GM12878 (cell line): ENCODE results near the gene C6orf62. TPM values are rescaled to one million over a fixed set of nuclear protein-coding genes. Genes with fewer than 3 reads are reported as not detected.
A peak's percentile ranks its signal among the peaks of the same experiment; 100 is the strongest.
"Not testable (repeated sequence)": the region's sequence is repeated elsewhere in the genome, so short reads cannot be mapped to it uniquely, and the experiment has no call there.

ENCODE experiments used
- ATAC-seq: fragments of 200-7000 bp; cut with Tn5 transposase; 3 replicates; pipeline ENCODE4 v1.9.1; 2020; ENCODE audit warnings: mild to moderate bottlenecking, moderate library complexity
- BruUV-seq: library from RNA; stranded (reverse); fragments of 400-500 nt; replicated peaks from 2 replicates; lab custom pipeline; 2021; lab: Mats Ljungman, UMichigan
- CTCF ChIA-PET: fragments of 300-600 bp; sonication (Branson Sonifier 250); formaldehyde crosslinking; extraction: SDS; loops from one replicate; lab custom pipeline; 2021; ENCODE audit warnings: inconsistent platforms; lab: Yijun Ruan, JAX
- POLR2A ChIA-PET: fragments of 350-600 bp; formaldehyde crosslinking; extraction: SDS; loops from one replicate; lab custom pipeline; 2021; ENCODE audit warnings: inconsistent platforms; lab: Charles Lee
- RAD21 ChIA-PET: fragments of 300-600 bp; sonication (Branson Sonifier 250); formaldehyde crosslinking; loops from one replicate; lab custom pipeline; 2023; ENCODE audit warnings: antibody characterized with exemption; ENCODE audit not compliant: unreplicated experiment; lab: Charles Lee
- SMC1A ChIA-PET: fragments of 300-600 bp; sonication (Branson Sonifier 250); formaldehyde crosslinking; loops from one replicate; lab custom pipeline; 2023; ENCODE audit not compliant: unreplicated experiment, uncharacterized antibody; lab: Charles Lee
- DNase-seq: peaks from one replicate; pipeline ENCODE4 v3.0.0-alpha.2; 2011; ENCODE audit warnings: low read depth, low spot score
- FAIRE-seq: peaks from 3 replicates; lab custom pipeline; 2011; peaks lifted over from hg19 to GRCh38; lab: Jason Lieb, UNC
- H2AFZ ChIP-seq: 2 replicates; pipeline ENCODE4 v1.6.0; 2011; ENCODE audit warnings: low read depth, low read length, control low read depth; ENCODE audit not compliant: control insufficient read depth
- H3K27ac ChIP-seq: 2 replicates; pipeline ENCODE4 v1.5.1; 2011; ENCODE audit warnings: control low read depth; ENCODE audit not compliant: control insufficient read depth, insufficient read depth
- H3K27me3 ChIP-seq, 2 experiments: replicated peaks in 1 of 2; 2 replicates each; pipeline versions ENCODE4 v1.6.0 to v1.6.1; 2011; ENCODE audit warnings: low read length in 1 of 2; ENCODE audit not compliant: control insufficient read depth in 2 of 2, insufficient read depth in 2 of 2
- H3K36me3 ChIP-seq, 2 experiments: 2 replicates each; pipeline ENCODE4 v1.5.1; 2011; ENCODE audit warnings: low read length in 1 of 2; ENCODE audit not compliant: control insufficient read depth in 2 of 2, insufficient read depth in 2 of 2
- H3K4me1 ChIP-seq: 2 replicates; pipeline ENCODE4 v1.6.1; 2011; ENCODE audit warnings: mild to moderate bottlenecking, low read length, moderate library complexity, mixed read lengths; ENCODE audit not compliant: control insufficient read depth, insufficient read depth
- H3K4me2 ChIP-seq: 2 replicates; pipeline ENCODE4 v1.6.0; 2011; ENCODE audit warnings: control low read depth; ENCODE audit not compliant: control insufficient read depth, insufficient read depth
- H3K4me3 ChIP-seq: fragments of 200-600 bp; sonication (generic); 2 replicates; pipeline ENCODE4 v1.5.1; 2016
- H3K79me2 ChIP-seq: 2 replicates; pipeline ENCODE4 v1.6.0; 2011; ENCODE audit warnings: low read length; ENCODE audit not compliant: control insufficient read depth, insufficient read depth
- H3K9ac ChIP-seq: 2 replicates; pipeline ENCODE4 v1.8.0; 2011; ENCODE audit warnings: low read length, control low read depth, mixed read lengths; ENCODE audit not compliant: control insufficient read depth, insufficient read depth
- H3K9me3 ChIP-seq: replicated peaks from 3 replicates; pipeline ENCODE4 v1.5.1; 2011; ENCODE audit warnings: mild to moderate bottlenecking, low read length; ENCODE audit not compliant: control insufficient read depth, insufficient read depth
- H4K20me1 ChIP-seq: 2 replicates; pipeline ENCODE4 v1.6.0; 2011; ENCODE audit not compliant: control insufficient read depth, insufficient read depth
- NFYB ChIP-seq: IDR thresholded peaks from 2 replicates; pipeline ENCODE4 v1.6.1; 2011; ENCODE audit warnings: low read depth, mild to moderate bottlenecking, low read length, improper control_type of control experiment, moderate library complexity; ENCODE audit not compliant: insufficient read depth
- RBBP5 ChIP-seq: fragments of 200-600 bp; sonication (generic); conservative IDR thresholded peaks from 2 replicates; pipeline ENCODE4 v1.6.1; 2016
- WGBS: methylation state at CpG from one replicate; pipeline ENCODE4 v1.1.6; 2016; ENCODE audit warnings: low lambda C conversion rate; ENCODE audit not compliant: insufficient replicate concordance, insufficient coverage; ENCODE audit errors: missing lambda C conversion rate; 5-methylcytosine and 5-hydroxymethylcytosine counted together
- in situ Hi-C: fragments of 300-500 bp; cut with MboI; formaldehyde crosslinking; loops from 9 replicates; pipeline ENCODE4 v1.14.3; 2018; ENCODE audit warnings: mixed read lengths
- intact Hi-C: fragments of 100-400 bp; cut with micrococcal nuclease; formaldehyde crosslinking; loops from one replicate; pipeline ENCODE4 v1.14.2; 2022; ENCODE audit not compliant: unreplicated experiment
- polyA plus RNA-seq, 11 experiments: library from polyadenylated mRNA; depleted of rRNA in 4 of 11; unstranded in 6 of 11; stranded (reverse) in 5 of 11; fragments of >200 nt; fragmentation: Nextera tagmentation in 4 of 11; fragmentation: Illumina TruSeq in 1 of 11; extraction: Ambion mirVana in 4 of 11; extraction: Trizol in 1 of 11; gene quantifications; 1 replicate in 1 of 11; 2 replicates in 10 of 11; pipeline versions ENCODE4 v1.2.1 to v1.2.3, GENCODE V29; 2011 to 2016; ENCODE audit warnings: inconsistent platforms in 2 of 11, missing spikeins in 2 of 11, low read depth in 1 of 11
- total RNA-seq, 4 experiments: library from RNA; depleted of rRNA in 3 of 4; stranded (reverse); fragments of >200 nt in 3 of 4; fragmentation: Illumina TruSeq in 1 of 4; extraction: Trizol in 1 of 4; gene quantifications; 2 replicates each; pipeline versions ENCODE4 v1.2.1 to v1.2.3, GENCODE V29; 2013 to 2021
- TF ChIP-seq, protein P1 (sequence below): IDR thresholded peaks from 2 replicates; pipeline ENCODE4 v1.6.1; 2012; ENCODE audit warnings: low read depth, low read length, improper control_type of control experiment
- TF ChIP-seq, protein P2 (sequence below): fragments of 450-650 bp; IDR thresholded peaks from 2 replicates; pipeline ENCODE4 v1.6.1; 2017; ENCODE audit warnings: antibody characterized with exemption, mild to moderate bottlenecking, moderate library complexity
- TF ChIP-seq, protein P3 (sequence below): fragments of 450-650 bp; IDR thresholded peaks from 2 replicates; pipeline ENCODE4 v1.6.1; 2016; ENCODE audit warnings: mild to moderate bottlenecking

Gene C6orf62
- total and polyA plus RNA-seq, 10 of the 15 experiments (the other 5 are each of a cell fraction or from before 2014, with no cell fraction given), result 55.6 to 565 (median 126) TPM

DNA sequence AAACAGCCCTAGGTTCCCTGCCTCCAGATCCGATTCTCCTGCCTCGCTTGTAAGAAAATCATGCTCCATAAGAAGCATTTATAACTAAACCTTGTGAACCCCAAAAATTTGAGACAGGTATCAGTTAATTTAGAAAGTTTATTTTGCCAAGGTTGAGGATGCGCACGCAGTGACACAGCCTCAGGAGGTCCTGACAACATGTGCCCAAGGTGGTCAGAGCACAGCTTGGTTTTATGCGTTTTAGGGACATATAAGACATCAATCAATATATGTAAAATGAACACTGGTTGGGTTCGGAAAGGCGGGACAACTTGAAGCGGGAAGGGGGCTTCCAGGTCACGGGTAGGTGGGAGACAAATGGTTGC is 50.0 kb downstream of the C6orf62 start (continued):
- TF ChIP-seq, protein P1, sequence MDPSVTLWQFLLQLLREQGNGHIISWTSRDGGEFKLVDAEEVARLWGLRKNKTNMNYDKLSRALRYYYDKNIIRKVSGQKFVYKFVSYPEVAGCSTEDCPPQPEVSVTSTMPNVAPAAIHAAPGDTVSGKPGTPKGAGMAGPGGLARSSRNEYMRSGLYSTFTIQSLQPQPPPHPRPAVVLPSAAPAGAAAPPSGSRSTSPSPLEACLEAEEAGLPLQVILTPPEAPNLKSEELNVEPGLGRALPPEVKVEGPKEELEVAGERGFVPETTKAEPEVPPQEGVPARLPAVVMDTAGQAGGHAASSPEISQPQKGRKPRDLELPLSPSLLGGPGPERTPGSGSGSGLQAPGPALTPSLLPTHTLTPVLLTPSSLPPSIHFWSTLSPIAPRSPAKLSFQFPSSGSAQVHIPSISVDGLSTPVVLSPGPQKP, result no peak
- TF ChIP-seq RBBP5, result no peak
- TF ChIP-seq, protein P2, sequence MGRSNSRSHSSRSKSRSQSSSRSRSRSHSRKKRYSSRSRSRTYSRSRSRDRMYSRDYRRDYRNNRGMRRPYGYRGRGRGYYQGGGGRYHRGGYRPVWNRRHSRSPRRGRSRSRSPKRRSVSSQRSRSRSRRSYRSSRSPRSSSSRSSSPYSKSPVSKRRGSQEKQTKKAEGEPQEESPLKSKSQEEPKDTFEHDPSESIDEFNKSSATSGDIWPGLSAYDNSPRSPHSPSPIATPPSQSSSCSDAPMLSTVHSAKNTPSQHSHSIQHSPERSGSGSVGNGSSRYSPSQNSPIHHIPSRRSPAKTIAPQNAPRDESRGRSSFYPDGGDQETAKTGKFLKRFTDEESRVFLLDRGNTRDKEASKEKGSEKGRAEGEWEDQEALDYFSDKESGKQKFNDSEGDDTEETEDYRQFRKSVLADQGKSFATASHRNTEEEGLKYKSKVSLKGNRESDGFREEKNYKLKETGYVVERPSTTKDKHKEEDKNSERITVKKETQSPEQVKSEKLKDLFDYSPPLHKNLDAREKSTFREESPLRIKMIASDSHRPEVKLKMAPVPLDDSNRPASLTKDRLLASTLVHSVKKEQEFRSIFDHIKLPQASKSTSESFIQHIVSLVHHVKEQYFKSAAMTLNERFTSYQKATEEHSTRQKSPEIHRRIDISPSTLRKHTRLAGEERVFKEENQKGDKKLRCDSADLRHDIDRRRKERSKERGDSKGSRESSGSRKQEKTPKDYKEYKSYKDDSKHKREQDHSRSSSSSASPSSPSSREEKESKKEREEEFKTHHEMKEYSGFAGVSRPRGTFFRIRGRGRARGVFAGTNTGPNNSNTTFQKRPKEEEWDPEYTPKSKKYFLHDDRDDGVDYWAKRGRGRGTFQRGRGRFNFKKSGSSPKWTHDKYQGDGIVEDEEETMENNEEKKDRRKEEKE, result no peak

DNA sequence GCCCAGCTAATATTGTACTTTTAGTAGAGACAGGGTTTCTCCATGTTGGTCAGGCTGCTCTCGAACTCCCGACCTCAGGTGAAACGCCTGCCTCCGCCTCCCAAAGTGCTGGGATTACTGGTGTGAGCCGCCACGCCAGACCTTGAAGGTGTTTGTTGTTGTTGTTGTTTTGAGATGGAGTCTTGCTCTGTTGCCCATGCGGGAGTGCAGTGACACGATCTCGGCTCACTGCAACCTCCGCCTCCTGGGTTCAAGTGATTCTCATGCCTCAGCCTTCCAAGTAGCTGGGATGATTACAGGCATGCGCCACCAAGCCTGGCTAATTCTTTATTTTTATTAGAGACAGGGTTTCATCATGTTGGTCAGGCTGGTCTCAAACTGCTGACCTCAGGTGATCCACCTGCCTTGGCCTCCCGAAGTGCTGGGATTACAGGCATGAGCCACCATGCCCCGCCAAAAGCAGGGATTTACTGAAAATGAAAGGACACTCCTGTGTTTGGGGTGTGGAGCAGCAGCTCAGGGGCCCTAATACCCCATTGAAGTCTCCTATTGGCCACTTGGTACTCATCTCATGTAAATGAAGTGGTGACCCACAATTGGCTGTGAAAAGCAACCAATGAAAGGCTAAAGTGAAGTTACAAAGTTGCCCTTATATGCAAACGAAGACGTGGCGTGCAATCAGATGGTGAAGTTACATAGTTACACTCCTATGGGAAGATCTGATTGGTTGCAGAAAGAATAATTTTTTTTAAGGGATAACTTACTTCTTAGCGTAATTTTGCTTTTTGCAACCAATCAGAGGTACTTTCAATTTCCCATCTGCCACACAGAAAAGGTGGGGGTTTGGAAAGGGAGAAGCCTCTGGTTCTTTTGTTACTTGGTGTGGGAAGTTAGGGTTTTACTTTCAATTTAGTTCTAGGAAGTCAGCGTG is 50.6 kb downstream of the C6orf62 start:
- 98% methylated on average over 17 of the region's 18 CpGs for WGBS
- CTCF ChIA-PET, result interaction anchor here (1.5 kb wide), 1 partner anchor 88 kb away, joined by 6 read pairs; no protein-coding TSS in a partner anchor
- H3K4me2 ChIP-seq, result peak overlapping the region; percentile 90

More for the DNA sequence above, 50.6 kb downstream of the C6orf62 start:
- peak overlapping the region; percentile 89 for H3K9ac ChIP-seq
- peaks cover 10% of the 10 kb centered on the region for H3K4me1 ChIP-seq
- ATAC-seq, DNase-seq, in situ Hi-C loops, H3K9me3 ChIP-seq, BruUV-seq, H2AFZ ChIP-seq, intact Hi-C loops, H4K20me1 ChIP-seq, H3K27ac ChIP-seq, POLR2A ChIA-PET, RAD21 ChIA-PET, FAIRE-seq, H3K27me3 ChIP-seq: not testable (repeated sequence)
- peak overlapping the region; percentile 94 for H3K4me3 ChIP-seq
- H3K36me3 ChIP-seq, result peaks cover 0 to 12% of the 10 kb centered on the region in 2 experiments; a peak in 2 of 4 replicates
- peak; percentile 64 for TF ChIP-seq NFYB
- TF ChIP-seq, protein P3, sequence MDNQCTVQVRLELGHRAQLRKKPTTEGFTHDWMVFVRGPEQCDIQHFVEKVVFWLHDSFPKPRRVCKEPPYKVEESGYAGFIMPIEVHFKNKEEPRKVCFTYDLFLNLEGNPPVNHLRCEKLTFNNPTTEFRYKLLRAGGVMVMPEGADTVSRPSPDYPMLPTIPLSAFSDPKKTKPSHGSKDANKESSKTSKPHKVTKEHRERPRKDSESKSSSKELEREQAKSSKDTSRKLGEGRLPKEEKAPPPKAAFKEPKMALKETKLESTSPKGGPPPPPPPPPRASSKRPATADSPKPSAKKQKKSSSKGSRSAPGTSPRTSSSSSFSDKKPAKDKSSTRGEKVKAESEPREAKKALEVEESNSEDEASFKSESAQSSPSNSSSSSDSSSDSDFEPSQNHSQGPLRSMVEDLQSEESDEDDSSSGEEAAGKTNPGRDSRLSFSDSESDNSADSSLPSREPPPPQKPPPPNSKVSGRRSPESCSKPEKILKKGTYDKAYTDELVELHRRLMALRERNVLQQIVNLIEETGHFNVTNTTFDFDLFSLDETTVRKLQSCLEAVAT, result peak; percentile 70; the same call in 1 of the 2 replicates
- H3K79me2 ChIP-seq, result peaks cover 39% of the 10 kb centered on the region
- SMC1A ChIA-PET, result interaction anchor here (1.1 kb wide), 1 partner anchor 49 kb away, joined by 4 read pairs; no protein-coding TSS in a partner anchor
